Measurements from ENCODE around the gene KRTAP5-9. TPM values are rescaled to one million over a fixed set of nuclear protein-coding genes. Genes with fewer than 3 reads are reported as not detected.

Gene KRTAP5-9
- total RNA-seq, 1 donor: not detected

- no peaks in the 10 kb centered on the region for H3K79me2 ChIP-seq (ENCODE audit: insufficient read depth, low read length)
- peaks cover 4% of the 10 kb centered on the region for H3K27me3 ChIP-seq (ENCODE audit: insufficient read depth, low read length)
- TF ChIP-seq, protein P1, sequence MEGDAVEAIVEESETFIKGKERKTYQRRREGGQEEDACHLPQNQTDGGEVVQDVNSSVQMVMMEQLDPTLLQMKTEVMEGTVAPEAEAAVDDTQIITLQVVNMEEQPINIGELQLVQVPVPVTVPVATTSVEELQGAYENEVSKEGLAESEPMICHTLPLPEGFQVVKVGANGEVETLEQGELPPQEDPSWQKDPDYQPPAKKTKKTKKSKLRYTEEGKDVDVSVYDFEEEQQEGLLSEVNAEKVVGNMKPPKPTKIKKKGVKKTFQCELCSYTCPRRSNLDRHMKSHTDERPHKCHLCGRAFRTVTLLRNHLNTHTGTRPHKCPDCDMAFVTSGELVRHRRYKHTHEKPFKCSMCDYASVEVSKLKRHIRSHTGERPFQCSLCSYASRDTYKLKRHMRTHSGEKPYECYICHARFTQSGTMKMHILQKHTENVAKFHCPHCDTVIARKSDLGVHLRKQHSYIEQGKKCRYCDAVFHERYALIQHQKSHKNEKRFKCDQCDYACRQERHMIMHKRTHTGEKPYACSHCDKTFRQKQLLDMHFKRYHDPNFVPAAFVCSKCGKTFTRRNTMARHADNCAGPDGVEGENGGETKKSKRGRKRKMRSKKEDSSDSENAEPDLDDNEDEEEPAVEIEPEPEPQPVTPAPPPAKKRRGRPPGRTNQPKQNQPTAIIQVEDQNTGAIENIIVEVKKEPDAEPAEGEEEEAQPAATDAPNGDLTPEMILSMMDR (IDR thresholded peaks at IDR 0.05; ENCODE audit: extremely low read depth, low read depth, low read length): no peak
- H3K36me3 ChIP-seq (ENCODE audit: insufficient read depth, low read length): no peaks in the 10 kb centered on the region
- H3K4me1 ChIP-seq (ENCODE audit: insufficient read depth, low read length): no peaks in the 10 kb centered on the region
- no peak overlapping the region for H3K4me2 ChIP-seq (ENCODE audit: insufficient read depth, low read length)
- H2AFZ ChIP-seq (ENCODE audit: low read length): no peak overlapping the region
- DNase-seq (ENCODE audit: insufficient read length, low spot score, missing footprints): no peak
- H4K20me1 ChIP-seq (ENCODE audit: insufficient read depth, low read length): no peaks in the 10 kb centered on the region
- no peak overlapping the region for H3K4me3 ChIP-seq (ENCODE audit: insufficient read depth, low read length)
- H3K9me3 ChIP-seq (ENCODE audit: low read depth, low read length): no peaks in the 10 kb centered on the region
- no peak overlapping the region for H3K27ac ChIP-seq (ENCODE audit: low read depth, low read length)
Measured at GRCh38 chr11:71542879-71543777, 5.1 kb upstream of the KRTAP5-9 start.

GRCh38 chr11:71543866-71544265 is 4.4 kb upstream of the KRTAP5-9 start:
- DNase-seq (ENCODE audit: insufficient read length, low spot score, missing footprints): no peak
- no peak overlapping the region for H3K27ac ChIP-seq (ENCODE audit: low read depth, low read length)
- H3K27me3 ChIP-seq (ENCODE audit: insufficient read depth, low read length): peaks cover 4% of the 10 kb centered on the region
- H4K20me1 ChIP-seq (ENCODE audit: insufficient read depth, low read length): no peaks in the 10 kb centered on the region
- no peaks in the 10 kb centered on the region for H3K36me3 ChIP-seq (ENCODE audit: insufficient read depth, low read length)
- H3K4me2 ChIP-seq (ENCODE audit: insufficient read depth, low read length): no peak overlapping the region
- H3K4me3 ChIP-seq (ENCODE audit: insufficient read depth, low read length): no peak overlapping the region
- H2AFZ ChIP-seq (ENCODE audit: low read length): no peak overlapping the region
- no peaks in the 10 kb centered on the region for H3K9me3 ChIP-seq (ENCODE audit: low read depth, low read length)
- H3K4me1 ChIP-seq (ENCODE audit: insufficient read depth, low read length): no peaks in the 10 kb centered on the region
- TF ChIP-seq, protein P1 (IDR thresholded peaks at IDR 0.05; ENCODE audit: extremely low read depth, low read depth, low read length): no peak
- H3K79me2 ChIP-seq (ENCODE audit: insufficient read depth, low read length): no peaks in the 10 kb centered on the region

GRCh38 chr11:71544525-71545214 is 3.5 kb upstream of the KRTAP5-9 start:
- no peaks in the 10 kb centered on the region for H4K20me1 ChIP-seq (ENCODE audit: insufficient read depth, low read length)
- no peaks in the 10 kb centered on the region for H3K9me3 ChIP-seq (ENCODE audit: low read depth, low read length)
- no peak overlapping the region for H3K27ac ChIP-seq (ENCODE audit: low read depth, low read length)
- H3K36me3 ChIP-seq (ENCODE audit: insufficient read depth, low read length): no peaks in the 10 kb centered on the region
- no peak overlapping the region for H2AFZ ChIP-seq (ENCODE audit: low read length)
- H3K4me3 ChIP-seq (ENCODE audit: insufficient read depth, low read length): no peak overlapping the region
- H3K4me1 ChIP-seq (ENCODE audit: insufficient read depth, low read length): no peaks in the 10 kb centered on the region
- H3K27me3 ChIP-seq (ENCODE audit: insufficient read depth, low read length): peaks cover 4% of the 10 kb centered on the region
- no peak overlapping the region for H3K4me2 ChIP-seq (ENCODE audit: insufficient read depth, low read length)
- H3K79me2 ChIP-seq (ENCODE audit: insufficient read depth, low read length): no peaks in the 10 kb centered on the region
- no peak for DNase-seq (ENCODE audit: insufficient read length, low spot score, missing footprints)
- TF ChIP-seq, protein P1 (IDR thresholded peaks at IDR 0.05; ENCODE audit: extremely low read depth, low read depth, low read length): no peak

- H3K27me3 ChIP-seq (ENCODE audit: insufficient read depth, low read length): peaks cover 12% of the 10 kb centered on the region
- H3K36me3 ChIP-seq (ENCODE audit: insufficient read depth, low read length): no peaks in the 10 kb centered on the region
- no peak overlapping the region for H3K27ac ChIP-seq (ENCODE audit: low read depth, low read length)
- no peaks in the 10 kb centered on the region for H3K79me2 ChIP-seq (ENCODE audit: insufficient read depth, low read length)
- H3K4me3 ChIP-seq (ENCODE audit: insufficient read depth, low read length): no peak overlapping the region
- H2AFZ ChIP-seq (ENCODE audit: low read length): no peak overlapping the region
- DNase-seq (ENCODE audit: insufficient read length, low spot score, missing footprints): no peak
- H4K20me1 ChIP-seq (ENCODE audit: insufficient read depth, low read length): no peaks in the 10 kb centered on the region
- H3K4me1 ChIP-seq (ENCODE audit: insufficient read depth, low read length): no peaks in the 10 kb centered on the region
- no peaks in the 10 kb centered on the region for H3K9me3 ChIP-seq (ENCODE audit: low read depth, low read length)
- no peak overlapping the region for H3K4me2 ChIP-seq (ENCODE audit: insufficient read depth, low read length)
- TF ChIP-seq, protein P1 (IDR thresholded peaks at IDR 0.05; ENCODE audit: extremely low read depth, low read depth, low read length): no peak
Measured at GRCh38 chr11:71545405-71545966, 2.7 kb upstream of the KRTAP5-9 start.

Data from osteoblast (primary cell).